ENCODE results near the gene POLR2F.

POLR2F gene

GRCh38 chr22:37979782-37980181 lies 26.3 kb downstream of the POLR2F start:
- H3K79me1 ChIP-seq (ENCODE audit: low read depth, low read length): no peaks in the 10 kb centered on the region
- H2AFZ ChIP-seq (ENCODE audit: low read length): no peak overlapping the region
- H2BK5ac ChIP-seq (ENCODE audit: low read length): peak overlapping the region; percentile 76
- H3K9me3 ChIP-seq (replicated peaks in 1 of 2; ENCODE audit: control insufficient read depth in 2 of 2, insufficient read depth in 1 of 2, low read depth in 1 of 2, low read length in 2 of 2): no peaks in the 10 kb centered on the region
- peaks cover 0 to 25% of the 10 kb centered on the region in 2 donors for H3K4me1 ChIP-seq (ENCODE audit: control insufficient read depth in 2 of 2, insufficient read depth in 1 of 2, low read depth in 1 of 2, low read length in 2 of 2)
- H2AK5ac ChIP-seq (ENCODE audit: low read depth, low read length): peak overlapping the region; percentile 16
- no peak overlapping the region for H3K14ac ChIP-seq (ENCODE audit: low read length)
- H3K36me3 ChIP-seq (replicated peaks in 1 of 2; ENCODE audit: control insufficient read depth in 2 of 2, insufficient read depth in 2 of 2, low read length in 2 of 2): no peaks in the 10 kb centered on the region
- H4K8ac ChIP-seq (ENCODE audit: low read depth, low read length): no peak overlapping the region
- no peak overlapping the region for H3K4me2 ChIP-seq (ENCODE audit: insufficient read depth, low read length, poor library complexity, severe bottlenecking)
- peak overlapping the region; percentile 30 for H2BK15ac ChIP-seq (ENCODE audit: low read length)
- no peak for DNase-seq (ENCODE audit: low spot score)
- H3K23ac ChIP-seq (ENCODE audit: low read depth, low read length, poor library complexity): no peak overlapping the region
- no peak overlapping the region for H3K4ac ChIP-seq (ENCODE audit: low read length)
- no peak overlapping the region for H4K91ac ChIP-seq (ENCODE audit: low read depth, low read length, poor library complexity)
- WGBS, 2 donors (ENCODE audit: extremely low coverage in 2 of 2, insufficient read length in 2 of 2, insufficient replicate concordance in 1 of 2): no CpG with 5 or more reads among the region's 8 CpGs
- no peak overlapping the region for H2BK120ac ChIP-seq (ENCODE audit: low read depth, low read length)
- peaks cover 0 to 22% (median 10%) of the 10 kb centered on the region in 3 experiments for H3K27me3 ChIP-seq (ENCODE audit: control insufficient read depth in 3 of 3, insufficient read depth in 3 of 3, low read depth in 1 of 3, low read length in 3 of 3)
- H2BK12ac ChIP-seq (ENCODE audit: low read length): peak overlapping the region; percentile 75
- peak overlapping the region; percentile 82 for H3K18ac ChIP-seq (ENCODE audit: low read length)
- no peak overlapping the region for H3K4me3 ChIP-seq (ENCODE audit: low read length in 2 of 2)
- peak overlapping the region; percentile 54 for H3K9ac ChIP-seq (ENCODE audit: low read depth, low read length, poor library complexity)
- no peak overlapping the region for H3K27ac ChIP-seq (replicated peaks; ENCODE audit: low read length)

GRCh38 chr22:37981282-37982011 lies 27.9 kb downstream of the POLR2F start:
- Histone ChIP-seq H3K4me2 (ENCODE audit: insufficient read depth, low read length, poor library complexity, severe bottlenecking) (no peak overlapping the region), H3K4me1 (ENCODE audit: control insufficient read depth in 2 of 2, insufficient read depth in 1 of 2, low read depth in 1 of 2, low read length in 2 of 2) (peaks cover 0 to 32% of the 10 kb centered on the region in 2 donors), H3K36me3 (replicated peaks in 1 of 2; ENCODE audit: control insufficient read depth in 2 of 2, insufficient read depth in 2 of 2, low read length in 2 of 2) (peaks cover 0 to 3% of the 10 kb centered on the region in 2 donors), H2BK15ac (ENCODE audit: low read length) (peak overlapping the region; percentile 33), H2BK12ac (ENCODE audit: low read length) (no peak overlapping the region), H3K18ac (ENCODE audit: low read length) (no peak overlapping the region), H3K23ac (ENCODE audit: low read depth, low read length, poor library complexity) (no peak overlapping the region), H4K91ac (ENCODE audit: low read depth, low read length, poor library complexity) (no peak overlapping the region), H4K8ac (ENCODE audit: low read depth, low read length) (no peak overlapping the region), H3K27me3 (ENCODE audit: control insufficient read depth in 3 of 3, insufficient read depth in 3 of 3, low read depth in 1 of 3, low read length in 3 of 3) (peaks cover 0 to 22% (median 10%) of the 10 kb centered on the region in 3 experiments), H2BK120ac (ENCODE audit: low read depth, low read length) (no peak overlapping the region), H3K9me3 (replicated peaks in 1 of 2; ENCODE audit: control insufficient read depth in 2 of 2, insufficient read depth in 1 of 2, low read depth in 1 of 2, low read length in 2 of 2) (no peaks in the 10 kb centered on the region), H3K14ac (ENCODE audit: low read length) (no peak overlapping the region), H3K4me3 (ENCODE audit: low read length in 2 of 2) (no peak overlapping the region), H3K9ac (ENCODE audit: low read depth, low read length, poor library complexity) (no peak overlapping the region), H3K4ac (ENCODE audit: low read length) (no peak overlapping the region), H3K27ac (replicated peaks; ENCODE audit: low read length) (no peak overlapping the region), H2AFZ (ENCODE audit: low read length) (no peak overlapping the region), H3K79me1 (ENCODE audit: low read depth, low read length) (no peaks in the 10 kb centered on the region), H2BK5ac (ENCODE audit: low read length) (no peak overlapping the region), H2AK5ac (ENCODE audit: low read depth, low read length) (peak overlapping the region; percentile 71)
- WGBS, 2 donors (ENCODE audit: extremely low coverage in 2 of 2, insufficient read length in 2 of 2, insufficient replicate concordance in 1 of 2): no CpG with 5 or more reads among the region's 6 CpGs
- no peak for DNase-seq (ENCODE audit: low spot score)

- H3K9ac ChIP-seq (ENCODE audit: low read depth, low read length, poor library complexity): no peak overlapping the region
These were observed 28.8 kb downstream of the POLR2F start for GRCh38 chr22:37982151-37982785.

More at GRCh38 chr22:37982151-37982785, 28.8 kb downstream of the POLR2F start:
- H3K4me3 ChIP-seq (ENCODE audit: low read length in 2 of 2): no peak overlapping the region
- no peak overlapping the region for H4K8ac ChIP-seq (ENCODE audit: low read depth, low read length)
- no peak overlapping the region for H3K14ac ChIP-seq (ENCODE audit: low read length)
- H3K9me3 ChIP-seq (replicated peaks in 1 of 2; ENCODE audit: control insufficient read depth in 2 of 2, insufficient read depth in 1 of 2, low read depth in 1 of 2, low read length in 2 of 2): no peaks in the 10 kb centered on the region
- peaks cover 0 to 3% of the 10 kb centered on the region in 2 donors for H3K36me3 ChIP-seq (replicated peaks in 1 of 2; ENCODE audit: control insufficient read depth in 2 of 2, insufficient read depth in 2 of 2, low read length in 2 of 2)
- H3K79me1 ChIP-seq (ENCODE audit: low read depth, low read length): no peaks in the 10 kb centered on the region
- H2AFZ ChIP-seq (ENCODE audit: low read length): no peak overlapping the region
- no peak overlapping the region for H3K27ac ChIP-seq (replicated peaks; ENCODE audit: low read length)
- no peak overlapping the region for H2BK120ac ChIP-seq (ENCODE audit: low read depth, low read length)
- no peak overlapping the region for H2BK12ac ChIP-seq (ENCODE audit: low read length)
- WGBS, 2 donors (ENCODE audit: extremely low coverage in 2 of 2, insufficient read length in 2 of 2, insufficient replicate concordance in 1 of 2): no CpG with 5 or more reads among the region's 8 CpGs
- H3K4me2 ChIP-seq (ENCODE audit: insufficient read depth, low read length, poor library complexity, severe bottlenecking): no peak overlapping the region
- no peak overlapping the region for H3K23ac ChIP-seq (ENCODE audit: low read depth, low read length, poor library complexity)
- no peak overlapping the region for H3K18ac ChIP-seq (ENCODE audit: low read length)
- H2AK5ac ChIP-seq (ENCODE audit: low read depth, low read length): no peak overlapping the region
- H3K27me3 ChIP-seq (ENCODE audit: control insufficient read depth in 3 of 3, insufficient read depth in 3 of 3, low read depth in 1 of 3, low read length in 3 of 3): peaks cover 0 to 22% (median 10%) of the 10 kb centered on the region in 3 experiments
- no peak overlapping the region for H2BK5ac ChIP-seq (ENCODE audit: low read length)
- peaks cover 0 to 32% of the 10 kb centered on the region in 2 donors for H3K4me1 ChIP-seq (ENCODE audit: control insufficient read depth in 2 of 2, insufficient read depth in 1 of 2, low read depth in 1 of 2, low read length in 2 of 2)
- DNase-seq (ENCODE audit: low spot score): no peak
- no peak overlapping the region for H3K4ac ChIP-seq (ENCODE audit: low read length)
- H2BK15ac ChIP-seq (ENCODE audit: low read length): no peak overlapping the region
- no peak overlapping the region for H4K91ac ChIP-seq (ENCODE audit: low read depth, low read length, poor library complexity)

Measured in neuronal stem cell (in vitro differentiated cells).